HG03025 (cell line): ENCODE results near the gene MACF1.
"Not testable (repeated sequence)": the region's sequence is repeated elsewhere in the genome, so short reads cannot be mapped to it uniquely, and the experiment has no call there.

Experiments used
- ATAC-seq: cut with Tn5 transposase; IDR thresholded peaks from one replicate; pipeline ENCODE4 v1.9.1; 2021; ENCODE audit warnings: mild to moderate bottlenecking, moderate library complexity; ENCODE audit not compliant: unreplicated experiment, low FRiP score

The MACF1 gene

GRCh38 chr1:39440856-39441255, 236.4 kb downstream of the MACF1 start:
- no peak for ATAC-seq

GRCh38 chr1:39441797-39442196, 237.3 kb downstream of the MACF1 start:
- no peak for ATAC-seq

- no peak for ATAC-seq
Observed at GRCh38 chr1:39445573-39445972, 241.1 kb downstream of the MACF1 start.

- no peak for ATAC-seq
Observed at GRCh38 chr1:39446986-39447567, 242.6 kb downstream of the MACF1 start.

GRCh38 chr1:39450041-39450440, 245.5 kb downstream of the MACF1 start:
- not testable (repeated sequence) for ATAC-seq

- no peak for ATAC-seq
Observed at GRCh38 chr1:39450956-39451606, 246.6 kb downstream of the MACF1 start.

- ATAC-seq: no peak
Observed at GRCh38 chr1:39452081-39452480, 247.6 kb downstream of the MACF1 start.

GRCh38 chr1:39452540-39452939, 248.0 kb downstream of the MACF1 start:
- ATAC-seq: no peak

GRCh38 chr1:39453603-39454002, 249.1 kb downstream of the MACF1 start:
- ATAC-seq: no peak

- no peak for ATAC-seq
Observed at GRCh38 chr1:39458991-39459390, 254.5 kb downstream of the MACF1 start.

GRCh38 chr1:39462074-39462473, 257.6 kb downstream of the MACF1 start:
- no peak for ATAC-seq

GRCh38 chr1:39466413-39467107, 262.1 kb downstream of the MACF1 start:
- ATAC-seq: no peak

- not testable (repeated sequence) for ATAC-seq
Observed at GRCh38 chr1:39467108-39467720, 262.7 kb downstream of the MACF1 start.

GRCh38 chr1:39469150-39469549, 264.7 kb downstream of the MACF1 start:
- ATAC-seq: no peak

GRCh38 chr1:39470040-39470439, 265.5 kb downstream of the MACF1 start:
- no peak for ATAC-seq

GRCh38 chr1:39472826-39473225, 268.3 kb downstream of the MACF1 start:
- ATAC-seq: no peak

- no peak for ATAC-seq
Observed at GRCh38 chr1:39473324-39473723, 268.8 kb downstream of the MACF1 start.

GRCh38 chr1:39474810-39475209, 270.3 kb downstream of the MACF1 start:
- ATAC-seq: no peak

GRCh38 chr1:39475551-39475950, 271.1 kb downstream of the MACF1 start:
- not testable (repeated sequence) for ATAC-seq

GRCh38 chr1:39478126-39478915, 273.8 kb downstream of the MACF1 start:
- no peak for ATAC-seq

GRCh38 chr1:39481289-39481688, 276.8 kb downstream of the MACF1 start:
- ATAC-seq: no peak
